H9 (cell line): ENCODE measurements around the gene TMEM222. TPM values are rescaled to one million over a fixed set of nuclear protein-coding genes. Genes with fewer than 3 reads are reported as not detected.

Experiments used
- DNase-seq: peaks from one replicate; pipeline ENCODE4 v3.0.0-alpha.2; 2017
- H2AFZ ChIP-seq: one replicate; pipeline ENCODE4 v1.6.1; 2013; ENCODE audit warnings: mild to moderate bottlenecking, low read length, control low read depth, moderate library complexity
- H2AK5ac ChIP-seq: 2 replicates; pipeline ENCODE4 v1.6.1; 2013; ENCODE audit warnings: low read length, control low read depth, mixed read lengths; ENCODE audit not compliant: insufficient read length
- H2BK120ac ChIP-seq: one replicate; pipeline ENCODE4 v1.6.1; 2013; ENCODE audit warnings: low read depth, mild to moderate bottlenecking, low read length, control low read depth, inconsistent platforms; ENCODE audit not compliant: poor library complexity, severe bottlenecking
- H2BK12ac ChIP-seq: 2 replicates; pipeline ENCODE4 v1.6.1; 2013; ENCODE audit warnings: low read length, control low read depth, mixed read lengths, low read depth; ENCODE audit not compliant: insufficient read length
- H2BK15ac ChIP-seq: 2 replicates; pipeline ENCODE4 v1.6.1; 2013; ENCODE audit warnings: low read depth, low read length, control low read depth
- H2BK20ac ChIP-seq: one replicate; pipeline ENCODE4 v1.6.1; 2013; ENCODE audit warnings: low read depth, mild to moderate bottlenecking, low read length, control low read depth, inconsistent platforms; ENCODE audit not compliant: poor library complexity, severe bottlenecking
- H2BK5ac ChIP-seq: 2 replicates; pipeline ENCODE4 v1.6.1; 2013; ENCODE audit warnings: low read length, control low read depth, mixed read lengths; ENCODE audit not compliant: insufficient read length
- H3K14ac ChIP-seq: 2 replicates; pipeline ENCODE4 v1.6.1; 2013; ENCODE audit warnings: low read length, control low read depth; ENCODE audit not compliant: insufficient read depth
- H3K18ac ChIP-seq: 2 replicates; pipeline ENCODE4 v1.6.1; 2013; ENCODE audit warnings: low read depth, mild to moderate bottlenecking, mixed read lengths, low read length, control low read depth; ENCODE audit not compliant: insufficient read length
- H3K23ac ChIP-seq: 2 replicates; pipeline ENCODE4 v1.6.1; 2013; ENCODE audit warnings: low read length, control low read depth, mixed read lengths, low read depth; ENCODE audit not compliant: insufficient read length
- H3K23me2 ChIP-seq: 2 replicates; pipeline ENCODE4 v1.6.1; 2013; ENCODE audit warnings: low read depth, mild to moderate bottlenecking, mixed read lengths, low read length, control low read depth; ENCODE audit not compliant: insufficient read length, poor library complexity, severe bottlenecking
- H3K27ac ChIP-seq: 2 replicates; pipeline ENCODE4 v1.5.1; 2013; ENCODE audit warnings: low read length, control low read depth, mixed read lengths, low read depth; ENCODE audit not compliant: insufficient read length
- H3K27me3 ChIP-seq: 2 replicates; pipeline ENCODE4 v1.6.1; 2013; ENCODE audit warnings: low read length, control low read depth, inconsistent platforms; ENCODE audit not compliant: insufficient read depth
- H3K4ac ChIP-seq: 2 replicates; pipeline ENCODE4 v1.6.1; 2013; ENCODE audit warnings: low read depth, mild to moderate bottlenecking, control low read depth, inconsistent platforms, low read length, moderate library complexity
- H3K4me1 ChIP-seq: 2 replicates; pipeline ENCODE4 v1.6.1; 2013; ENCODE audit warnings: low read length, control low read depth, inconsistent platforms; ENCODE audit not compliant: insufficient read depth
- H3K4me2 ChIP-seq: 2 replicates; pipeline ENCODE4 v1.6.1; 2013; ENCODE audit warnings: low read length, control low read depth, mixed read lengths; ENCODE audit not compliant: insufficient read length, insufficient read depth
- H3K56ac ChIP-seq: 2 replicates; pipeline ENCODE4 v1.6.1; 2013; ENCODE audit warnings: low read depth, mild to moderate bottlenecking, mixed read lengths, low read length, control low read depth; ENCODE audit not compliant: insufficient read length
- H3K79me1 ChIP-seq: 2 replicates; pipeline ENCODE4 v1.6.1; 2013; ENCODE audit warnings: low read depth, mild to moderate bottlenecking, moderate library complexity, low read length, control low read depth, inconsistent platforms; ENCODE audit not compliant: insufficient read depth, poor library complexity, severe bottlenecking
- H3K79me2 ChIP-seq: 2 replicates; pipeline ENCODE4 v1.6.1; 2013; ENCODE audit warnings: low read length, control low read depth, inconsistent platforms; ENCODE audit not compliant: insufficient read depth
- H3K9ac ChIP-seq: 2 replicates; pipeline ENCODE4 v1.6.1; 2013; ENCODE audit warnings: low read length, control low read depth, mixed read lengths; ENCODE audit not compliant: insufficient read length; ENCODE audit errors: extremely low read depth
- H3K9me3 ChIP-seq: one replicate; pipeline ENCODE4 v1.6.1; 2013; ENCODE audit warnings: low read depth, low read length, inconsistent platforms; ENCODE audit not compliant: control insufficient read depth
- H3T11ph ChIP-seq: one replicate; pipeline ENCODE4 v1.6.1; 2013; ENCODE audit warnings: mild to moderate bottlenecking, low read length, control low read depth, inconsistent platforms
- H4K20me1 ChIP-seq: one replicate; pipeline ENCODE4 v1.6.1; 2013; ENCODE audit not compliant: control insufficient read depth, insufficient read length, insufficient read depth
- H4K5ac ChIP-seq: 2 replicates; pipeline ENCODE4 v1.6.1; 2013; ENCODE audit warnings: low read depth, mild to moderate bottlenecking, mixed read lengths, low read length, control low read depth; ENCODE audit not compliant: insufficient read length
- H4K8ac ChIP-seq: replicated peaks from 2 replicates; pipeline ENCODE4 v1.6.1; 2013; ENCODE audit warnings: low read length, control low read depth, mixed read lengths, low read depth; ENCODE audit not compliant: insufficient read length
- H4K91ac ChIP-seq: 2 replicates; pipeline ENCODE4 v1.6.1; 2013; ENCODE audit warnings: low read depth, mild to moderate bottlenecking, moderate library complexity, mixed read lengths, low read length, control low read depth; ENCODE audit not compliant: insufficient read length
- H3K27ac Mint-ChIP-seq, 3 experiments: 2 replicates in 2 of 3; 3 replicates in 1 of 3; pipeline ENCODE4 v1.8.0; 2020 to 2021; ENCODE audit warnings: mixed read lengths in 3 of 3, mild to moderate bottlenecking in 1 of 3, moderate library complexity in 1 of 3
- H3K27me3 Mint-ChIP-seq: 2 replicates; pipeline ENCODE4 v1.8.0; 2021; ENCODE audit warnings: low read depth, mild to moderate bottlenecking, moderate library complexity, mixed read lengths
- H3K36me3 Mint-ChIP-seq, 3 experiments: 2 replicates in 2 of 3; 3 replicates in 1 of 3; pipeline ENCODE4 v1.8.0; 2020 to 2021; ENCODE audit warnings: low read depth in 3 of 3, mixed read lengths in 3 of 3; ENCODE audit not compliant: insufficient read depth in 1 of 3
- H3K4me1 Mint-ChIP-seq, 2 experiments: 2 replicates each; pipeline ENCODE4 v1.8.0; 2020; ENCODE audit warnings: mixed read lengths in 2 of 2
- H3K4me3 Mint-ChIP-seq, 2 experiments: 2 replicates in 1 of 2; 3 replicates in 1 of 2; pipeline ENCODE4 v1.8.0; 2020 to 2021; ENCODE audit warnings: mild to moderate bottlenecking in 2 of 2, mixed read lengths in 2 of 2, moderate library complexity in 1 of 2
- H3K9me3 Mint-ChIP-seq, 2 experiments: 2 replicates in 1 of 2; 3 replicates in 1 of 2; pipeline ENCODE4 v1.8.0; 2020; ENCODE audit warnings: mild to moderate bottlenecking in 2 of 2, mixed read lengths in 2 of 2, moderate library complexity in 1 of 2
- CTCF ChIP-seq: fragments of 200-600 bp; sonication (generic); conservative IDR thresholded peaks from 3 replicates; pipeline ENCODE4 v1.8.0; 2021; ENCODE audit warnings: antibody characterized with exemption, mild to moderate bottlenecking
- WGBS: extraction: QIAGEN DNeasy Blood & Tissue Kit; methylation state at CpG from one replicate; pipeline ENCODE4 v1.1.7; 2013; ENCODE audit warnings: missing lambda C conversion rate, low lambda C conversion rate, mixed read lengths; ENCODE audit not compliant: insufficient read length; ENCODE audit errors: extremely low coverage; 5-methylcytosine and 5-hydroxymethylcytosine counted together
- total RNA-seq: library from RNA; stranded (reverse); gene quantifications from 2 replicates; pipeline ENCODE4 v1.2.1, GENCODE V29; 2021

The TMEM222 gene
- total RNA-seq, 1 experiment from 2014 or later: 36.8 TPM

GRCh38 chr1:27318596-27318995 is 3.4 kb upstream of the TMEM222 start:
- Histone ChIP-seq H3K9ac (no peak overlapping the region), H3T11ph (no peak overlapping the region), H3K4ac (no peak overlapping the region), H3K79me1 (no peaks in the 10 kb centered on the region), H3K4me1 (no peaks in the 10 kb centered on the region), H2BK5ac (no peak overlapping the region), H3K23ac (no peak overlapping the region), H4K5ac (no peak overlapping the region), H2BK15ac (no peak overlapping the region), H2AFZ (no peak overlapping the region), H4K91ac (no peak overlapping the region), H3K9me3 (no peaks in the 10 kb centered on the region), H2BK12ac (no peak overlapping the region), H2AK5ac (no peak overlapping the region), H2BK20ac (no peak overlapping the region), H3K79me2 (peaks cover 4% of the 10 kb centered on the region; the same call in 1 of the 2 replicates), H3K18ac (no peak overlapping the region), H3K4me2 (no peak overlapping the region), H4K8ac (no peak overlapping the region), H3K27me3 (no peaks in the 10 kb centered on the region; the same call in 1 of the 2 replicates), H4K20me1 (no peaks in the 10 kb centered on the region), H2BK120ac (no peak overlapping the region), H3K27ac (no peak overlapping the region), H3K23me2 (peaks cover 10% of the 10 kb centered on the region), H3K14ac (no peak overlapping the region), H3K56ac (no peak overlapping the region)
- Mint-ChIP-seq H3K4me1 (peaks cover 13 to 14% of the 10 kb centered on the region in 2 experiments), H3K27me3 (peaks cover 6% of the 10 kb centered on the region), H3K9me3 (no peaks in the 10 kb centered on the region), H3K4me3 (no peak overlapping the region), H3K36me3 (0 out of 7 replicates have a peak, but pooled peaks cover 0 to under 1% (median 0%) of the 10 kb centered on the region in 3 experiments), H3K27ac (no peak overlapping the region)
- WGBS: no CpG with 5 or more reads among the region's 1 CpG
- DNase-seq: no peak
- TF ChIP-seq CTCF: no peak
